GM03348 (cell line): Measurements from ENCODE around the gene ECI1.
"Not testable (repeated sequence)": the region's sequence is repeated elsewhere in the genome, so short reads cannot be mapped to it uniquely, and the experiment has no call there.

Source experiments
- DNase-seq: peaks from one replicate; pipeline ENCODE4 v3.0.0; 2012; ENCODE audit warnings: low spot score

Gene ECI1

GRCh38 chr16:2210386-2211365, 40.7 kb downstream of the ECI1 start, which contains the start of gene BRICD5:
Gene BRICD5 (minus strand): TSS chr16:2210863. CDS start chr16:2210833, 30 bp downstream.
- no peak for DNase-seq

- no peak for DNase-seq
These were observed 41.4 kb downstream of the ECI1 start for GRCh38 chr16:2210009-2210332.

DNA sequence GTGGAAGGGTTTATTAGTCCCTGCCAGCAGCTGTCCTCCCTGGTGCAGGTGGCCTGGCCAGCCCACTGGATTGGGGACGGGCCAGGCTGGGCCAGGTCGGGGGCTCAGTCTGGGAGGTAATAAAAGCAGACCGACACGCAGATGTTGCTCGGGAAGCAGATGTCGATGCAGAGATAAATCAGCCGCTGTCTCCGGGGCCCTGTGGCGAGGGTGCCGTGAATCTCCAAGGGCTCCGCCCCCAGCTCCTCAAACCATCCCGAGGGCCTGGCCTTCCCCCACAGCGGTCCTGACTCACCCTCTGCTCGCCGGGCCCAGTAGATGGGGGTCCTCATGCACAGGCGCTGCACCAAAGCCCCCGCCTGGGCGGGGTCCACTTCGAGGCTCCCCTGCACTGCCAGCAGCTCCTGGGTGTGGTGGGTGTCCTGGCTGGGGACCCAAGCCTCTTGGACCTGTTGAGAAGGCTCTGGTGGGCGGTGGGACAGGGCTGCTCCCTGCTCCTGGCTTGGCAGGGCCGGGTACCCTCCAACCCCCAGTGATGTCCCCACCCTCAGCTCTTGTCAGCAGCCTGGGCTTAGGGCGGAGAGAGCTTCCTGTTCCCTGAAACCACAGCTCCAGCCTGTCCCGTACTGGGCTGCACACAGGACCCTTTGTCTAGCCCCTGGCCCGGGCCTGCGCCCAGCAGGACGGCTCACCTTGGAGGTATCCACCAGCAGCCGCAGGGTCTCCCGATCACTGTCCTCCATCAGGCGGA, 42.0 kb downstream of the ECI1 start:
- DNase-seq = no peak

DNA sequence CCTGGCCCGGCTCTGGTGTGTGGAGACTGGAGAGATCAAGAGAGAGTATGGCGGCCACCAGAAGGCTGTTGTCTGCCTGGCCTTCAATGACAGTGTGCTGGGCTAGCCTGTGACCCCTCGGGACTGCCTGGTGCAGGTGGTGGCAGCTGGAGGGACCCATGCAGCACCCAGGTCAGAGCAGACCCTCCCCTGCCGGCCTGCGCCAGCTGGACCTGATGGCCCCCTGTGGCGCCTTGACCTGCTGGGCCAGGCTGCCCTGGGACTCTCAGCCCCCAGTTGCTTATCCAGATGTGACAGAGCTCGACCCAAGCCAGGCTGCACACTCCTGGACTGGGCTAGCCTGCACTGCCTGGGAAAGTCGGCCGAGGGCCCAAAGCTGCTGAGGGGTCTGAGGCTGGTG, 42.6 kb downstream of the ECI1 start:
- DNase-seq = no peak

GRCh38 chr16:2208308-2208707, 43.1 kb downstream of the ECI1 start:
- no peak for DNase-seq

DNA sequence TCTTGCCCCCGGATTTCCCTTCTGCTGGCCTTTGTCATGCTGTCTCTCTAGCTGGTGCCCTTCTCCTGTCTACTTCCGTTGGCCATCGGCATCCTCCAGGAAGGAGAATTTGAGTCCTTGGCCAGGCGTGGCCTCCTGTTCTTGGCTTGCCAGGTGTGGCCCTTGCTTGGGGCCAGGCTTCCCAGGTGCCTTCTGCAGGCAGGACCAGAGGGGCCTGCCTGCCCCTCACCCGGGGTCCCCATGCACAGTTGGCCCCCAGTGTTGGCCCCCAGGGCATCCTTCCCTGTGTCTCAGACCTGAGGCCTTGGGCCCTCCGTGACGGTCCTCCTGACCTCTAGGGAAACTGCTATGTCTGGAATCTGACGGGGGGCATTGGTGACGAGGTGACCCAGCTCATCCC, 43.5 kb downstream of the ECI1 start:
- no peak for DNase-seq

- no peak for DNase-seq
These were observed 44.5 kb downstream of the ECI1 start for GRCh38 chr16:2206780-2207433.

DNA sequence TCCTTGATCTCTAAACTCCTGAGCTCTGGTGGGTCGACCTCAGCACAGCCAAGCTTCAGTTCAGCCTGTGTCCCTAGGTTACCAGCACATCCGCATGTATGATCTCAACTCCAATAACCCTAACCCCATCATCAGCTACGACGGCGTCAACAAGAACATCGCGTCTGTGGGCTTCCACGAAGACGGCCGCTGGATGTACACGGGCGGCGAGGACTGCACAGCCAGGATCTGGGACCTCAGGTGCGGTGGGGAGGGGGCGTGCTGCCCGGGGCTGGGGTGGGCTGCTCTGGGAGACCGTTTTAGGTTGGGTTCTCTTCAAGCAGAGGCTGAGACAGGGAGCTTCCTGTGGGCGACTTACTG, 45.0 kb downstream of the ECI1 start:
- no peak for DNase-seq

DNA sequence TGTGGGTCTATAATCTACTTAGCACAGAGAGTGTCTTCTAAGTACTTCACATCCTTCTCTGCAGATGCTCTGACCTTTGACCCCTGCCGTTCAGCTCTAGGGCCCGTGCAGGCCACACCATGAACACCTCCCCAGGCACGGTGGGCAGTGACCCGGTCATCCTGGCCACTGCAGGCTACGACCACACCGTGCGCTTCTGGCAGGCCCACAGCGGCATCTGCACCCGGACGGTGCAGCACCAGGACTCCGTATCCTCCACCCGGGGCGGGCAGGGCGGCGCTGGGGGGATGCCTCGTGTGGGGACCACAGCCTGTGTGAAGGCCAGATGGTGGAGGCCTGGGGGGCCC, 45.4 kb downstream of the ECI1 start:
- DNase-seq = no peak

DNA sequence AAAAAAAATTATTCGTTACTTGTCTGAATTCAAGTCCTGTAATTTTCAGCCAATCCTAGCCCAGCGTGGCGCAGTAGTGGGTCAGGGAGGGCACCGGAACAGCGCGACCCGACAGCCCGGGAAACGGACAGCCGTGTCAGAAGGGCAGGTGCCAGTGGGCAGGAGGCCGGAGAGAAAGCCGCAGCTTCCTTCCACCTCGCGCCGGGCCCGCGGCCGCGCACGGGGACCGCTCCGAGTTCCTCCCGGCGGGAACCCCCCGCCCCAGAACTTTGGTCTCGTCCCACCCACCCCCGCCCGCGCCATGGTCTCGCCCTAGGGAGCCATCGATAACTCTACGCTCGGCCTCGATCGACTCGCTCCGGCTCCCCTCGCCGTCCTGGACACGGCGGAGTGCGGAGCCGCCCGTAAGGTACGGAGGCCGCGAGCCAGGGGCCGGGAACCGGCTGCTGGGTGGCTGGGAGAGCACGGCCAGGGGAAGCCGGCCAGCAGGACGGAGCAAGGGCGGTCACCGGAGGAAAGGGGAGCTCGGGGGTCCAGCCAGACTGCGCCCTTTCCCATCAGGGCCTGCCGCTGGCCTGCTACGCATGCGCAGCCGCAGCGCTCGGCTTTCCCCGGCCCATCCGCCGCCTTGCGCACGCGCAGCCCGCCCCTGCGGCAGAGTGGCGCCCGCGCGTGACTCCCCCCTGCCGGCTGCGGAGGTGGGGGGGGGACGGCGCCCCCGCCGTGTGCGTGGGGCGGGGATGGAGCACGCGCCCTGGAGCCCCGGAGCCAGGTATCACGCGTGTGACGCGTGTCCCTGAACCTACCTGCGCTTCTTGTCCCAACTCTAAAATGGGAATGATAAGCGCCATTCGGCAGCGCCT, 46.1 kb downstream of the ECI1 start, which contains the start of gene MLST8:
TSS of gene MLST8 (plus strand) at position 351 of the 863 bp plus-strand sequence. CDS start 632 bp downstream, outside the sequence.
- peak; percentile 100 for DNase-seq

- no peak for DNase-seq
These were observed 46.8 kb downstream of the ECI1 start for GRCh38 chr16:2204416-2205103.

GRCh38 chr16:2203119-2203688, 48.2 kb downstream of the ECI1 start:
- DNase-seq = not testable (repeated sequence)

DNA sequence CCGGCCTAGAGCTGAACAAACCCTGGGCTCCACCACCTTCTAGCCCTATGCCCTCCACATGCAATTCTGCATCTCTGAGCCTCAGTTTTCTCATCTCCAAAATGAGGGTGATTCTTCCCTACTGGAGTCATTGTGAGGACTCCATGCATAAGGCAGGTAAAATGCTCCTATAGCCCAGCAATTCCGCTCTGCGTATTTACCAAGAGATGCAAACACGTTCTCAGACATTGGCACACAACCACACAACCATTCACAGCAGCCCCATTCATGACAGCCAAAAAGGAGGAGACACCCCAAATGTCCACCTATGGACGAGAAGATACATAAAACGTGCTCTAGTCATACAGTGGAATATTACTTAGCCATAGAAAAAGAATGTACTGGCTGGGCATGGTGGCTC, 51.1 kb downstream of the ECI1 start:
- no peak for DNase-seq

DNA sequence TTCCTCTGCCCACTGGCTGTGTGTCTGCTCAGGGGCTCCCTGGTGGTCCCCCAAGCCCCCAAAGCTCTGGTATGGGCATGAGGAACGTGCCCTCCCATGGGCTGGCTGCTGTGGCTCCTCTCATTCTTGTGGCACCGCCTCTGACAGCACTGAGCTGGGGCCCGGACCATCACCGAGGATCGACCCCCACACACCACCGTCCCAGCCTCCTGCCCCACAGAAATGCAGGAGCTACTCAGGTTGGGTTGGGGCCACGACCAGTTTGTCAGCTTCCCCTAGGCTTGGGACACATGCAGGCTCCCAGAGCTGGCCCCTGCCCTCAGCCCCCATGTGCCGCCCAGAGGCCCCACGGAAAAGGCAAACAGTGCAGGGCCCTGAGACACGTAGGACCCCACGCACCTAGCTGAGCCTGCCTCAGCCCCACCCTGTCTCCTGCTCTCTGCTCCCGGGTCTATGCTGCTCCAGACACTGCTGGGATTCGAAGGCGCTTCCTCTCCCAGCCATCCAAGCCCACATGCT, 51.7 kb downstream of the ECI1 start:
- no peak for DNase-seq

- no peak for DNase-seq
These were observed 52.3 kb downstream of the ECI1 start for GRCh38 chr16:2199095-2199494.

DNA sequence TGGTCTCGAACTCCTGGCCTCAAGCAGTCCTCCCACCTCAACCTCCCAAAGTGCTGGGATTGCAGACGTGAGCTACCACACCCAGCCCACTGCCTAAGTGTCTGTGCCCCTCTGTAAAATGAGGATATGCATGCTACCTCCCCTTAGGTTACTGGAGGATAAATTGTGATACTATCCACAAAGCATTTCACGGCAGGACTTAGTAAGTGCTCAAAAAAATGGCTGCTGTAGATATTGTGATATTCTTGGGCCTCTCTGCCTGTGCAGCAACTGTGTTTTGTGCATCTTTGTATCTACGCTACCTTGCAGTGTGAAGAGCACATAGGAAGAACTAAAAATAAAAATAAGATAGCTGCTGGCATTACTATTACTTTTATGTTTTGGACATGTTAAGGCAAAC, 53.1 kb downstream of the ECI1 start:
- DNase-seq = no peak

DNA sequence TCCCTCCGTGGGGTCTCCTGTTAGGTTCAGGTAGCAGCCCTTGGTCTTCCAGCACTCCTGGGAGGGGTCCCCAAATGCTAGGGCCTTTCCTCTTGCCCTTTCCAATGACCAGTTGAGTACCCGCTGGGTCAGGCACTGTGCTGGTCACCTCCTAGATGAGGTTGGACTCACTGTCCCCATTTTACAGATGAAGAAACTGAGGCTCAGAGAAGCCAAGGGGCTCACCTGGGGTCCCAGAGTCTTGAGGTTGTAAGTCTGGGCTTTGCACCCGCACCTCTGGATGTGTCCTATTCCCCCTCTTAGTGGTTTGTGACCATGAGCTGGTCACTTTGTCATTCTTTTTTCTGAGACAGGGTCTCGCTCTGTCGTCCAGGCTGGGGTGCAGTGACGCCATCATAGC, 53.6 kb downstream of the ECI1 start:
- no peak for DNase-seq

DNA sequence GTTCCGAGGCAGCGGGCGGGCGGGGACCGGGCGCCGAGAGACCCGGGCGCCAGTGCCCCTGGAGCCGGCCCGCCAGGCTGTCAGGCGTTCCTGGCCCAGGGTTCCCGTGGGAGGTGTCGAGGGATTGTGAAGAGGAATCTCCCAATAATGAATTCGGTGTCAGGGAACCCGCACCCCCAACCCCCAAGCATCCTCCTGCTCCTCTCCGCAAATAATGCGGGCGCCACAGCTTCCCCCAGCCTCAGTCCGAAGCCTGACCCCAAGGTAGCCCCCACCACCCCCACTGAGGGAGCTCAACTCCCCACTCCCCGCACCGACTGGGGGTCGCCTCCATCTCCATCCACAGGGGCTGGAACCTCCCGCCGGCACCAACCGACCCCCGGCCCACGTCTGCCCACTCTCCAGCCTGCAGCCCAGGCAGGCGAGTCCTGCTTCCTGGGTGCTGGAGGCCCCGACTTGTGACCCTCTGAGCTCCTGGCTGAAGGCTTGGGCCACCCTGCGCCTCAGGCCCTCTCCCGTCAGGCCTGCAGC, 54.3 kb downstream of the ECI1 start:
- DNase-seq = no peak

GRCh38 chr16:2196162-2196980, 55.0 kb downstream of the ECI1 start, which contains the start of gene CASKIN1:
Gene CASKIN1 (minus strand): TSS chr16:2196605. CDS start chr16:2196432, 173 bp downstream.
- DNase-seq = peak; percentile 55
